GM19452 (cell line): ENCODE results near the gene DES.

ENCODE experiments used
- ATAC-seq: cut with Tn5 transposase; IDR thresholded peaks from one replicate; pipeline ENCODE4 v1.9.1; 2021; ENCODE audit not compliant: unreplicated experiment

Gene DES

DNA sequence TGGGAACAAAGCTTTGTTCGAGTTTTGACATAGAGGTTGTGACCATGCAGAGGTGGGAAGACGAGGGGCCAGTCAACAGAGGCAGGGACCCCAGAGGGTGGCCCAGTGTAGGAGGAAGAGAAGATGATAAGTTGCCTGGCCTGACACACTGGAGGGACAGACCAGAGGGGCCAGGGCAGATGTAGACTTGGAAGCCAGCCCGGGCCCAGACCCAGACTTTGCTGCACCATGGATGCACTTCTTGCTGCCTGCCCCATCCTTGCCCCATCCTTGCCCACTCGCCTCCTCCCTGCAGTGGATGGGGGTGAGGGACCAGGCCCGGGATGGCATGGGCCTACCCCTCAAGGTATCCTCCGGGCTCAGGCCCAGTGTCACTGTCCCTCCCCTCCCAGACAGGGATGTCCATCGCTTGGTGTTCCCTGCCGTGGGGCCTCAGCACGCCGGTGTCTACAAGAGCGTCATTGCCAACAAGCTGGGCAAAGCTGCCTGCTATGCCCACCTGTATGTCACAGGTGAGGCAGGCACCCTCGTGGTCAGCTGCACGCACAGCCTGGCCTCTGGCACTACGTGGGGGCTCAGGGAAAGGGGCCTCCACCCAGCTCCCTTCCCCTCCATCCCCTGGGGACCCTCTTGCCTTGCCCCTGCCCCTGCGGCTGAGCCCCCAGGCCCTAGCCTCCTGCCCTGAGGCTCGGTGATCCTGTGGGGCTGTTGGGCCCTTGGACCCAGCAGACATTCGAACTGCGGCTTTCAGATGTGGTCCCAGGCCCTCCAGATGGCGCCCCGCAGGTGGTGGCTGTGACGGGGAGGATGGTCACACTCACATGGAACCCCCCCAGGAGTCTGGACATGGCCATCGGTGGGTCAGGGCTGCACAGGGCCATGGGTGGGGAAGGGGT lies 53.5 kb downstream of the DES start:
- ATAC-seq, result no peak

DNA sequence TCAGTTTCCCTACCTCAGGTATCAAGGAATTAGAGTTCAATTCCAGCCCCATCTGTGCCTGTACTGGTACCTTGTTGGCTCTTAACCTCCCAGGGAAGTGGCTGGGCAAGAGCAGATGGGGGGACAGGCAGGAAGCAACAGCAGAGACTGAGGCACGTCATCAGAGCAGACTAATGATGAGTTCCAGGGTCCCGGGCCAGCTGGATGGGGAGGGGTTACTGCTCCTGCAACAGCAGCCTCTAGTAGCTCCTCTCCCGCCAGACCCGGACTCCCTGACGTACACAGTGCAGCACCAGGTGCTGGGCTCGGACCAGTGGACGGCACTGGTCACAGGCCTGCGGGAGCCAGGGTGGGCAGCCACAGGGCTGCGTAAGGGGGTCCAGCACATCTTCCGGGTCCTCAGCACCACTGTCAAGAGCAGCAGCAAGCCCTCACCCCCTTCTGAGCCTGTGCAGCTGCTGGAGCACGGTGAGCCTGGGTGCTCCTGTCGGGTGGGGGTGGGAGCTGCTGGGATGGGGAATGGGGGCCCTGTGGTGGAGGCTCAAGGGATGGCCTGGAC lies 54.5 kb downstream of the DES start:
- ATAC-seq, result no peak

GRCh38 chr2:219473511-219473910 lies 55.3 kb downstream of the DES start:
- no peak for ATAC-seq

DNA sequence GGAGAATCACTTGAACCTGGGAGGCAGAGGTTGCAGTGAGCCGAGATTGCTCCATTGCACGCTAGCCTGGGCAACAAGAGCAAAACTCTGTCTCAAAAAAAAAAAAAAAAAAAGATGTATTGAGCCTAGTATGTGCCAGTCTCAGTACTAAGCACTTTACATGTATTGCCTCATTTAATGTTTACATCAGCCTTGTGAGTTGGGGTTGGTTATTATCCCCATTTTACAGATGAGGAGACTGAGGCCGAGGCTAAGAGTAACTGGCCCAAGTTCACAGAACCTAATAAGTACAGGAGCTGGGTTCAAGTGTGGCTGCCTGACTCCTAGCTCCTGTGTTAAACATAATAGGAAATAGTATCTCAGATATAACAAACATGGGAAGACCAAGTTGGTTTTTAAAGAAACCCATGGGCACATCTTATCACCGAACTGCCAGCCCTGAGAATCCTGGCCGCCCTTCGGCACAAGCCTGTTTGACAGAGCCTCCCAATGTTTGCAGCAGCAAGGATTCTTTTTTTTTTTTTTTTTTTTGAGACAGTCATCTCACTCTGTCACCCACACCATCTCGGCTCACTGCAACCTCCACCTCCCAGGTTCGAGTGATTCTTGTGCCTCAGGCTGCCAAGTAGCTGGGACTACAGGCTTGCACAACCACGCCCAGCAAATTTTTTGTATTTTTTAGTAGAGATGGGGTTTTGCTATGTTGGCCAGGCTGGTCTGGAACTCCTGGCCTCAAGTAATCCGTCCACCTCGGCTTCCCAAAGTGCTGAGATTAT lies 56.3 kb downstream of the DES start:
- ATAC-seq, result no peak

- no peak for ATAC-seq
These were observed 57.1 kb downstream of the DES start for GRCh38 chr2:219475278-219475677.

GRCh38 chr2:219475697-219476651 lies 57.8 kb downstream of the DES start:
- ATAC-seq, result no peak
